GM21367 (cell line): ENCODE results near the gene UBE3B.

Experiments
- ATAC-seq: cut with Tn5 transposase; IDR thresholded peaks from one replicate; pipeline ENCODE4 v1.9.1; 2021; ENCODE audit not compliant: unreplicated experiment

Gene UBE3B

DNA sequence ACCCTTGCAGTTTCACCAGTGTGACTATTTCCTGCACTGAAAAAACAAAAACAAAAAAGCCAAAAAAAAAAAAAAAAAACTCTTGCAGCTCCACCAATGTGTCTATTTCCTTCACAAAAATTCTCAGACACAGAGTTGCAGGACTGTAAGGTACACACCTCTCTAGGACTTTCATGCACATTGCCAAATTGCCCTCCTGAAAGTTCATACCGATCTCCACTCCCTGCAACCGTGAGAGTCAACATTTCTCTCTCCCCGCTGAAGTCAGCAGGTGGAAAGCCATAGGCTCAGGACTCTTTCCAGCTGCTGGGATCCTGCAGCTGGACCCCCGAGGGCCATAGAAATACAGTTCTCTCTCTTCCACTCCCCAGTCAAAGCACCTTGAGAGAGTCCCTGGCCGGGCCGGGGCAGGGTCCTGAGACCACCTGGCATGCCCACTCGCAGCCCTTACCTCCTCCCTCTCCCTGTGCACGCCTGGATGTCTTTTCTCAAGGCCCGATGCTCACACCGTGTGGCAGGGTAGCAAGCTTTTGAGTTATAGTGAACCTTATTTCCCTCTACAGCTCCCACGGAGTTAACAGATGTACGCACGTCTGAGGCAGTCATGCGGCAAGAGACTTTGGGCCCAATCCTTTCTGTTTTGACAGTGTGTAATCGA, 72.3 kb downstream of the UBE3B start:
- ATAC-seq = no peak

DNA sequence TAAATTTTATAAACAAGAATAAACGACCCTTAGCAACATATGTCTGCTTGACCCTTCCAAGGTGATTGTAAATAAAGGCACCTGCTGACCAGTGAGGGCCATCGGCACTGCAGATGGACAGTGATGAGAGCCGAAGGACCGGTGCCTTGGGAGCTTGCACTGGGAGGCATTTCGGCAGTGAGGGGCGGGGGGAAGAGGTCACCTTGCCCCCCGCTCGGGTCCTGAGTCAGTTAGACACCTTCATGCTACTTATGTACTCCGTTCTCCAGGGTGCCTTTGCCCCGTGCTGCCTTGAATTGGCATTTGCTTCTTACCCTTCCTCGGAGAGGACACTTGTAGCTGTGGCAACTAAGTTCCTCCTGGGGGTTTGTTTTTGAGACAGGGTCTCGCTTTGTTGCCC, 72.8 kb downstream of the UBE3B start:
- no peak for ATAC-seq

DNA sequence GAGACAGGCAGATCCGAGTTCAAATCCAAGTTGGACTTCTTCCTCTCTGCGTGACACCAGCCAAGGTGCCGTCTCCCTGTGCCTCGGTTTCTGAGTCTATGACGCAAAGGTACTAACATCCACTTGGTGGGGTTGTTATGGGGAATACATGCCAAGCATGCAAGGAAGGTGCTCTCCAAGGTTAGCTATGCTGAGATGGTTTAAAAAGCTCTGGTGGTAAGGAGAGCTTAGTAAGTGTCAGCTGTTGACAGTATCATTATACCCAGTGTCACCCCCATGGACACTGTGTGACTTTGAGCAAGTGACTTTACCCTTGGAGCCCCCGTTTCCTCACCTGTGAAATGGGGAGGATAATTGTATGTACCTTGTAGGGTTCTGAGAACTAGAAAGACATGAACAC, 73.7 kb downstream of the UBE3B start:
- ATAC-seq = no peak

DNA sequence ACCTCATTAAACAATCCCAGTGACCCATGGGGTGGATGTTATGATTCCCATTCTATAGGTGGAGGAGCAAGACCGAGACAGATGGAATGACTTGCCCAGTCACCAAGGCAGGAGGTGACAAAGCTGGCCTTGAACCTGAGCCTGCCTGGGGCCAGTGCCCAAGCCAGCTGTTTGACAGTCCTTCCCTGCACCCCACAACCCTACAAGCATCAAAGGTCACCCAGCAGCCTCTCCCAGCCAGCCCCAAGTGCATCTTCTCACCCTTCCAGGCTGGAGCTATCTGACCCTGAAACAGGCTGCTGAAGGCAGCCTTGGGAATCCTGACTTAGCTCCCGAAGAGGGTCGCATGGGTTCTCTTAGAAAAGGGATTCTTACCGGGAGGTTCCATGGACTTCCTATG, 75.5 kb downstream of the UBE3B start:
- ATAC-seq = no peak

DNA sequence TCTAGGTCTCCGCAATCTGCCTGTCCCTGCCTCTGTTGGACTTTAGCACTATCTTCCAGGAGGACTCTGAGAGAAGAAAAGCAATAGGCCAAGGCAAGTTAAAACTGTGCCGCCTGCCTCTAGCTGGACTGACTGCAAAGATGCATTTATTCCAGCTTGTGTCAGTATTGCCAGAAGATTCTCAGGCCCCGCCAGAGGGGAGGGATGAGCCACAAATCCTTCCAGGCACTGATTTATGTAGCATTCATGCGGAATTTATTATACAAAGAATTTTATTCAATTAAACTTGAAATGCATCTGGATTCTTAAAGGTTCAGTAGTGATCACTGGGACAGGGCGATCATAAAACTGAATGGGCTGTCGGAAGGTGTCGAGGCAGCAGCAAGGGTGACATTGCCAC, 76.0 kb downstream of the UBE3B start:
- no peak for ATAC-seq

DNA sequence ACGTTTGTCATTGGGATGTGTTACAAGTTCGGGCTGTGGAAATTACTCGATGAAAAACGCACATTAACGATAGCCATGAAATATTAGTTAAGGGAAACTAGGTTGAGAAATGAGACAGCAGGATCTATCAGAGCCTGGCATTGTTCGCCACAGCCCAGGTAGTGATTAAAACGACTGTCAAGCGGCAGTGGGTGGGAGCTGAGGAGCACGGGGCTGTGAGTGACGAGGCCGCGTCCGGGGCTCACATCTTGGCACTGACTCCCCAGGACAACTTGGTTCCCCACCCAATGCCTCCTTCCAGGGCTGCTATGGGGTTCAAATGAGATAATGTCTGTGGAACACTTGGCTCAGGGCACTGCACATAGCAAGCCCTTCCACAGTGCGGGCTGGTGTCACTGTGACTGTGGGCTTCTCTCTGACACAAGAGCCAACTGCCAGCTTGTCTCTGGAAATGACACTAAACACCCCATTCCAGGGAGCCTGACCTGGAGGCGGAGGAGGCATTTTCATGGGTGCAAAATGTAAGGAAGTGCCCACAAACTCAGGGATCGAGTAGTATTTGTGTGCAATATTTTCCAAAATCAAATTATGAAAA, 76.6 kb downstream of the UBE3B start:
- no peak for ATAC-seq

DNA sequence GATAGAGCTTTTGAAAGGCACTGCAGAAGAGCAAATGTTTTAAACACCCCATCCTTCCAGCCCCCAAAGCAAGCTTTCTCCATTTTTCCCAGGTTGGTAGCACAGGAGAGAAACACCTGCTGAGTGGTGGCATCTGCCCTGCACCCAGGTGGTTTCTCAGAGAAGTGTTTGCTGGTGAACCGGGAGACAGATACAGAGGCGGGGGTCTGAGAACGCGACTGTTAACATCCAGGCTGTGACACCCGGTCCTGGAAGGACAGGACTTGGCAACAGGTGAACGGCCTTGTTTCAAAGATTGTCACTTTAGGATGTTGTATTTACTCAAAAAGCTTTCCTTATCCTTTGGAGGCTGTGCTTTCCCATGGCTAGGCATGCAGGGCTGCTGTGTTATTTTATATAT, 77.3 kb downstream of the UBE3B start:
- ATAC-seq = no peak

DNA sequence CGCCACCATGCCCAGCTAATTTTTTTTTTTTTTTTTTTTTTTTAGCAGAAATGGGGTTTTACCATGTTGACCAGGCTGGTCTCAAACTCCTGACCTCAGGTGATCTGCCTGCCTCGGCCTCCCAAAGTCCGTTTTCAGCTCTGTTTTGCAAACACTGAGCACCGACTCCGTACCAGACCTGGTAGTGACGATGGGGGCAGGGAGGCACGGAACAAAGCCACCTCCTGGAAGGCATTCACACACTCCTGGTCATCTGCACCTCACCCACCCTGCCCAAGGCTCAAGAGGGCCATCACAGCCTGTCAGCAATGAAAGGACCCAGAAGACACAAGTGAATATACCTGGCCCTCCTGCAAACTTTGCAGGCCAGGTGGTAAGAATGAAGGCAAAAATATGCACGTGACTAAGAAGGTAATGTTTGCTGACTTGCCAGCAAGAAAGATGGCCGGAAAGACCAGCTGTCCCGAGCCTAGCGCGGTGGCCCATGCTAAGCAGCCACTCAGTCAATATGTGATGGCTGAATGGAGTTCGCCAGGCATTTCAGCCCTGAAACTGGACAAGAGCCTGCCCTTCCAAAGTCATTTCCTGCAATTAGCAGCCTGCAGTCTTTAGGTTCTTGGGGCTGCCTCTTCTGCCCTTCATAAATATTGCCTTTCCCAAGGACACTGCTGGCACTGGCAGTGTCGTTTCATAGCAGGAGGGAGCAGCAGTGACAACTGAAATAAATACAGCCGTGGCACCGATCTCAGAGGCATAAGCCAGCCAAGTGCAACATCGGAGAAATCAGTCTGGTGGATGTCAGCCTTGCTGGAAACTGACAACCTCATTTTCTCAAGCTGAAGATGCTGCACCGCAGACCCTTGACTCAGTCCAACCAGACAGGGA, 78.2 kb downstream of the UBE3B start:
- ATAC-seq = no peak

DNA sequence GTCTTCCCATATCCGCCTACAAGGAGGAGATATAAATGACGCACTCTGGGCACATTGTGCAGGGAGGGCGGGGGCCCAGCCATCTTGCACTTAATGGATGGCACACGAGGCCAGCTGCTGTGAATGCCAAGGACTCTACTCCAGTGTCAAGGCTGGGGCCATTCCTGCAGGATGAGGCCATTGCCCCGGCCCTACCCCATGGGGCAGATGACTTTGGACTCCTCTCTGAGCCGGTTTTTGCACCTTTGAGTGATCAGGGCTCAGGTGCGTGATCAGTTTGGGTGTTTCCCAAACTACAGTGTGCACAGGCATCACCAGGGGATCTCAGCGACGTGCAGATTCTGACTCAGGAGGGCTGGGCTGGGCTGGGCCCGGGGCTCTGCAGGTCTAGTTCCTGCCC, 79.8 kb downstream of the UBE3B start:
- no peak for ATAC-seq

DNA sequence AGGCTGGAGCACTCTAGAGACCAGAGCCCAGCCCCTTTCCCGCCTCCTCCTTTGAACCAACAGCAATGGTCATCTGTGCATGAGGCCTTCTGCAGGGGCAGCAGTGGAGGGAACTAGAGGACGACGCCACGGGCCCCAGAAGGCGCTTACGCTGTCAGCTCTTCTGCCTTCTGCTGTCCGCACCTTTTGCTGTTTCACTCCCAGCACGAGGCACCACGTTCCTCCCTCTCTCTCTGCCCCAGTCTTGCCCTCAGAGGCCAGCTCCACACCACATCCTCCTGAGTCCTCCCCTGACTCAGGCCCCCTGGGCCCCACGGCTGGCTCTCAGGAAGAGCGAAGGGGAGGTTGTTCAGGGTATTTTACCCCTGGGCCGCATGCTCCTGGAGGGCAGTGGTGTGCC, 80.4 kb downstream of the UBE3B start:
- no peak for ATAC-seq

DNA sequence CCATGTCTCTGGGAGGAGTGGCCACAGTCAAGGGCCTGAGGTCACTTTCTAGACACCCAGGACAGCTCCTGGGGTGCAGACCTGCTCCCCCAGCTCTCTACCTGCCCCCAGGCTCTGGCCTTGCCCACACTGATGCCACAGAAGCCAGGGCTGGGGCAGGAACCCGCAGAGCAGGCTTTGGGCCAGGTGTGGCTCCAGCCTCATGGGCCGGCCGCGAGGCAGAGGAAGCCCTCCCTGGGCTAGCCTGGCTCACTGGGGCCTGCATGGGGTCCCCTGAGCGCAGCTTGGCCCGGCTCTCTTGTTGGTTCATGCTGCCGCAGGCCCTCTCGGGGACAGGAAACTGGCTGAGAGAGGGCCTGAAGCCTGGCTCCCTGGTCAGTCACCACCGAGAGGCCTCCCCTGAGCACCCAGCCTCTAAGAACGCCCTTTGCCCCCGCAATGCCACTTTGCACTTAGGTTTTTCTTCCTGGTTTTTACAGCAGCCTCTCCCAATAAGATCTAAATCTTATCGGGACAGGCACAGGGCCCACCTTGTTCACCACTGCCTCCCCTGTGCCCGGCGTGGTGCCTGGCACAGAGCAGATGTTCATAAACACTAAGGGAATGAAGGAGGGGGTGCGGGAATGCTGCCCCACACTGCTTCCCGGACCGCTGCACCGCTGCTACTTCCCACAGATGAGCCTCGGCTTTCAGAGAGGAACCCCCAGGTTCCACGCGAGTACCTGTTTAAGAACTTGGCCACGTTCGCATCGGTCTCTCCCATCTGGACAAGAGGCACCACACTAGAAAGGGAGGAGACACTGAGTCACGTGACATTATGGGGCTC, 81.2 kb downstream of the UBE3B start:
- no peak for ATAC-seq

DNA sequence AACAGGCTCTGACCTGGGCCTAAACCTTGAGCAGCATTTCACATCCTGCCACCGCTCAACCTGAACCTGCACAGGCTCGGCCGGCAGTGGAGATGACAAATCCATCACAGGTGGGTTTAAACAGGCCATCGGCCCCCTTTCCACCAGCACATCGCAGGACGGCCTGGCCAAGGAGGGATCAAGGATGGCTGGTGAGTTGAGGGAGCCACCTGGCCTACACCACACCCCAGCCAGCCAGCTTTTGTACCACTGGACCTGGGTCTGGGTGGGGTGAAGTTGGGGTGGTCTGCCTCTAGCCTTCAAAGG, 81.7 kb downstream of the UBE3B start:
- ATAC-seq = no peak

DNA sequence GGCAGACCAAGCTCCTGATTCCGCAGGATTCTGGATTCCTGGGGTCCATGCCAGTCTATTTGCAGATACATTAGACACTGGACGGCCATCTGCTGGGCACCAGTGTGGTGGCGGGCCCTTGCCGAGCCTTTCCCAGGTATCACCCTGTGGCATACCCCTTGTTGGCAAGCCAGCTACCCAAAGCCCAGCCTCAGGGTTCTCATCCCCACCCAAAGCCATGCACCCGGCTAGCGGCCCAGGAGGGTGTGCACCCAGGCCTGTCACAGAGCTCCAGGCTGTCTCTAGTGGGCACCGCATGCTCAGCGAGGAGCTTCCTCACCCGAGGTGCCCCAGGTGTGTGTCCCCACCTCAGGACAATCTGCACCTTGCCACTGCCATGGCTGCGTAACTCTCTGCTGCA, 82.2 kb downstream of the UBE3B start:
- ATAC-seq = no peak

DNA sequence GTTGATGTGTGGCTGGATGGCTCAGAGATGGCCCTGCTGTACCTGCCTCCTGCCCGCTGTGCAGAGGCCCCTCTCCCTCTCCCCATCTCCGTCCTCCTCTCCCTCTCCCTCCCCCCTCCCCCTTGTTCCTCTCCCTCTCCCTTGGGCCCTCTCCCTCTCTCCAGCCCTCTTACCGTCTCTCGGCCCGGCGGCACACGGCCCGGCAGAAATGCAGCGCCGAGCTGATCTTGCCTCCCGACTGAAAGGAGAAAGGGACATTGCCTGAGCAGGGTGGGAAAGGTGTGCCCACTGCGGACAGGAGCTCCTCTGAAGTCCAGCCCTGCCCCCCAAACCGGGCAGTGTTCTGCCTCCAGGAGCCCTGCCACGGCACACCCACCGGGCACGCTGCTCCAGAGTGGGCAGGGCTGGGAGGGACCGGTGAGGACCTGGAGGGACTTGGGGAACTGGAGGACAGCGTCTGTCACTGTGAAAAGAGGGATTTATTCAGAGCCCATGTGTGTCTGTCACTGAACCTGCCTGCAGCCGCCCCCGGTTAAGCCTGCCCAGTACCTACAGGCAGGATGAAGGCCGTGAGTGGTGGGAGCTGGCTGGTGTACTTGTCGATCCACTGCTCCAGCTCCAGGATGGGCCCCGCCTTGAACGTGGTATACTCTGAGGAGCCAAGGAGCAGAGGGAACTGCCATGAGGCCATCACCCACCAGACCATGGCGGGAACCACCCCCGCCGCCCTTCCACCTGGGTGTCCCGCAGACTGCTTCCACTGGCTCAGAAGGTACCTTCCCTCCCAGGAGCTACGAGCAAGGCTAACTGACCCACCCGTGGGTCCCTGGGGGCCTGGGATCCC, 83.7 kb downstream of the UBE3B start:
- no peak for ATAC-seq

DNA sequence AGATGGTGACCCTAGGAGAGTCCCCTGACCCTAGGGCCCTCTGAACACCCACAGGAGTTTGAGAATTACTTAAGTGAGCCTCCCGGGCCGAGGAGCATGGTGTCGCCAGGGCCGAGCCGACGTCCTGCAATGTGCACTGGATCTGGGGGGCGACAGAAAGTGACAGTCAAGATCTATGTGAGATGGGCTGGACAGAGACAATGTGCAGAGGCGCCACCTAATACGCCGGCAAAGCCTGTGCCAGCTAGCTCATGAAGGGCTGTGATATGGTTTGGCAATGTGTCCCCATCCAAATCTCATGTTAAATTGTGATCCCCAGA, 84.2 kb downstream of the UBE3B start:
- ATAC-seq = no peak

DNA sequence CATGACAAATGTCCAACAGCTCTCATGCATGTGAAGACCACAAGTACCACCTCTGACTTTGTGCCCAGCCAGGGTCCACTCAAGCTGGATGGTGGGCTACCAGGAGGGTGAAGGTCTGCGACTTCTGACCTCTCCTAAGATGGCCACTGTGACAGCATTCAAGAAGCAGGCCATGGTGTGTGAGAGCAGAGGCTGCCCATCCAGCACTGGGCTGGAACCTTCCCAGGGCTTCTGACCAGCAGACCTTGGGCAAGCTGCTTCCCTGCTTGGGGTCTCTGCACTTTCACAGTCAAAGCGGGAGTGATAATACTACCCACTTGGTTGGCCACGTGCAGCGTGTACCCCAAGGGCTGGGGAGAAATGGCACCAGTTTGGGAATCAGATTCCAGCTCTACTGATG, 85.4 kb downstream of the UBE3B start:
- ATAC-seq = no peak

DNA sequence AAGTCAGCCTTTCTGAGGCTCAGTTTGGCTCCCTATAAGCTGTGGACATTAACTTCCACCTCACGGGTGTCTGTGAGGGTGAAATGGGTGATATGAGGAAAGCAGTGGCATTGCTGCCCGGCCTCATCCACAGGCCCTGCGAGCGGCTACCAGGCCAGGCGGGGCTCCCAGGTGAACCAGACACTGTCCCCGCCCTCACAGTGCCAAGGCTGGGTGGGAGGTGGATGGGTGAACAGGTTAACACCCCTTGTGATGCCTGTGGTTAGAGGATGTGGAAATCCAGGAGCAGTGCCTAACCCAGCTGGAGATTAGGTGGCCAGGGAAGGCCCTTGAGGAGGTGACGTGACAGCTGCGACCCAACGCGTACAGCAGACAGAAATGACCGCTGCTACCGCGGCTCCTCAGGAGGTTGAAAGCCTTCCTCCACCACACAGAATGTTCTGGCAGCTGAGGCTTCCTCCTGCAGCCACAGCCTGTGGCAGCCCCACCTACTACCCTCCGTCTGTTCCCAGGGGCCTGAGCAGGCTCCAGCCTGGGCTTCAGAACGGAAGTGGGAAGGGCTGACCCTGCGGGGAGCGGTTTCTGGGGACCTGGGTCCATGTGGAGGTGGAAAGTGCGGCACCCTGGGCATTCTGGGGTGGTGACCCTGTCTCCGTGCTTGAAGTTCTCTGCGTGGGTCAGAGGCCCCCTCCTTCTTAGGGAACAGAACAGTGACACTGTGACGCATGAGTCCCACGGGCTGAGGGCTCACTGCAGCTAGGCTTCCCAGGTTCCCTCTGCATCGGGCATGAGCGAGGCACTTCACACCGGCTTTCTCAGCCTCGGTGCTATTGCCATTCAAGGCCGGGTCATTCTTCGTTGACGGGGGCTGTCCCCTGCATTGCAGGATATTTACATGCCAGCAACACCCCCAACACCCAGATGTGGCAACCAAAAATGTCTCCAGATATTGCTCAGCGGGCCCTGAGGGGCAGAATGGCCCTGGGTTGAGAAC, 86.2 kb downstream of the UBE3B start:
- ATAC-seq = no peak

DNA sequence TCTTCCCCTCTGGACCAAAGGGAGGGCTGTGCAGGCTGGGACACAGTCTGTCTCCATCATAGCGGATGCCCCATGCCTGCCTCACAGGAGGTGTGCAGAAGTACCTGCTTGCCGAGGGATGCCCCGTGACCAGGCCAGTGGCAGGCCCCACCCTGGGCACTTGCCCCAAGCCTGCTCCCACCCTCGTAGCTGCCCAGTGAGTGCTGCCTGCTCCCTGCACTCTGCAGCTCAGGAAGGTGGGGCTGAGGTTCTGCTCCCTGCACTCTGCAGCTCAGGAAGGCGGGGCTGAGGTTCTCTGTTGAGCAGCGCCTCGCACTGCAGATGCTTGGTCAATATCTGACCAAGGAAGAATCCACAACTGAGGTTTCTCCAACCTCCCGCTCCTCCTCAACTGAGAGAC, 89.0 kb downstream of the UBE3B start:
- no peak for ATAC-seq

DNA sequence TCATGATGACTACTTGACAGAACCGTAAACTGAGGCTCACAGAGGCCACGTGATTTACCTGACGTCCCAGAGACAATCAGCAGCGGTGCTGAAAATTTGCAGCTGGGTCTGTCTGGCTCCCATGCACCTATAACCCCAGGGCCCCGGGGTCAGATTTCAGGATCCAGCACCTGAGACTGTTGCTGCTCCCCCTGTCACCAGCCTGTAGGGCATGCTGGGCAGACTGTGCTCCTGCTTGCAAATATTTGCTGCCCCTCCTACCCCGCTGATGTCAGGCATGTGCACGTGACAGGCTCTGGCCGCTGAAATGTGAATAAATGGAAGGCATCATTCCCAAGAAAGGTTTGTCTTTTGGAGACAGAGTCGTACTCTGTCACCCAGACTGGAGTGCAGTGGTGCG, 89.9 kb downstream of the UBE3B start:
- no peak for ATAC-seq

DNA sequence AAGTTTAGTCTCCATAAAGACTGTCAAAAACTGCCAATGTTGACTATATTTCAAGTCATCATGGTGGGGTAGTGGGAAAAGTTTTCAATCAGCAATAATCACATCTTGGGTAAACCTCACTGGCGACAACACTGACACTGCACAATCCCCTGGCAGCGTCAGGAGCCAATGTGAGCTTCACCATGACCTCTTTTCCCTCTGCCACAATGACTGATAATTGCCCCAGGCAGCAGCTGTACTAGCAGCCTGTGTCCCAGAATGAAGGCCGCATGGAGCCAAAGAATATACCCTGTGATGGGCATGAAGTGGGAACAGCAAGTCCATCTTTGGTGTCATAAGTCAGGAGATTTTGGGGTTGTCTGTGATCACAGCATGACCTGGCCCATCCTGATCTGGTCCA, 90.5 kb downstream of the UBE3B start:
- ATAC-seq = no peak
